ENCODE data around the gene ABCA7.
A peak's percentile ranks its signal among the peaks of the same experiment; 100 is the strongest.

The ABCA7 gene

GRCh38 chr19:1072371-1073015, 32.6 kb downstream of the ABCA7 start:
- no peak for DNase-seq (ENCODE audit: low spot score)

- no peak for DNase-seq (ENCODE audit: low spot score)
Observed at GRCh38 chr19:1073063-1073955, 33.4 kb downstream of the ABCA7 start.

GRCh38 chr19:1073956-1074517, 34.1 kb downstream of the ABCA7 start:
- no peak for DNase-seq (ENCODE audit: low spot score)

GRCh38 chr19:1074544-1075283, 34.8 kb downstream of the ABCA7 start:
- no peak for DNase-seq (ENCODE audit: low spot score)

- no peak for DNase-seq (ENCODE audit: low spot score)
Observed at GRCh38 chr19:1076046-1076386, 36.1 kb downstream of the ABCA7 start.

GRCh38 chr19:1076951-1077350, 37.0 kb downstream of the ABCA7 start:
- DNase-seq (ENCODE audit: low spot score): no peak

GRCh38 chr19:1079566-1080111, 39.7 kb downstream of the ABCA7 start:
- no peak for DNase-seq (ENCODE audit: low spot score)

GRCh38 chr19:1080360-1081161, 40.7 kb downstream of the ABCA7 start:
- DNase-seq (ENCODE audit: low spot score): no peak

GRCh38 chr19:1081301-1082164, 41.6 kb downstream of the ABCA7 start:
- no peak for DNase-seq (ENCODE audit: low spot score)

- DNase-seq (ENCODE audit: low spot score): peak; percentile 67
Observed at GRCh38 chr19:1082165-1082927, 42.4 kb downstream of the ABCA7 start.

- no peak for DNase-seq (ENCODE audit: low spot score)
Observed at GRCh38 chr19:1082928-1083816, 43.3 kb downstream of the ABCA7 start.

- DNase-seq (ENCODE audit: low spot score): no peak
Observed at GRCh38 chr19:1084024-1084868, 44.3 kb downstream of the ABCA7 start.

- no peak for DNase-seq (ENCODE audit: low spot score)
Observed at GRCh38 chr19:1085053-1085658, 45.2 kb downstream of the ABCA7 start.

GRCh38 chr19:1085676-1086442, 46.0 kb downstream of the ABCA7 start:
- DNase-seq (ENCODE audit: low spot score): no peak

GRCh38 chr19:1086613-1087012, 46.7 kb downstream of the ABCA7 start:
- no peak for DNase-seq (ENCODE audit: low spot score)

- DNase-seq (ENCODE audit: low spot score): no peak
Observed at GRCh38 chr19:1087813-1088415, 48.0 kb downstream of the ABCA7 start.

Data from GM03348 (cell line).